Measurements from ENCODE around the gene MAP2K2. TPM values are rescaled to one million over a fixed set of nuclear protein-coding genes. Genes with fewer than 3 reads are reported as not detected.

MAP2K2 gene
- polyA plus RNA-seq, 3 donors from 2014 or later = 75.5 to 96.0 (median 86.6) TPM

- peak overlapping the region; percentile 92 to 98 (median 97) for H3K27ac Mint-ChIP-seq
- no peaks in the 10 kb centered on the region for H3K9me3 Mint-ChIP-seq
- DNase-seq = peak; percentile 82 to 87 (median 86)
- peaks cover 0 to 4% (median 4%) of the 10 kb centered on the region in 3 donors for H3K36me3 Mint-ChIP-seq
- peaks cover 51 to 57% of the 10 kb centered on the region in 2 donors for H3K4me1 Mint-ChIP-seq
- H3K4me3 Mint-ChIP-seq = peak overlapping the region; percentile 77 to 85 (median 79)
- peaks cover 19 to 24% (median 22%) of the 10 kb centered on the region in 3 donors for H3K27me3 Mint-ChIP-seq (ENCODE audit: low read depth in 3 of 3)
These were observed 34.5 kb downstream of the MAP2K2 start for GRCh38 chr19:4089400-4089908.

DNA sequence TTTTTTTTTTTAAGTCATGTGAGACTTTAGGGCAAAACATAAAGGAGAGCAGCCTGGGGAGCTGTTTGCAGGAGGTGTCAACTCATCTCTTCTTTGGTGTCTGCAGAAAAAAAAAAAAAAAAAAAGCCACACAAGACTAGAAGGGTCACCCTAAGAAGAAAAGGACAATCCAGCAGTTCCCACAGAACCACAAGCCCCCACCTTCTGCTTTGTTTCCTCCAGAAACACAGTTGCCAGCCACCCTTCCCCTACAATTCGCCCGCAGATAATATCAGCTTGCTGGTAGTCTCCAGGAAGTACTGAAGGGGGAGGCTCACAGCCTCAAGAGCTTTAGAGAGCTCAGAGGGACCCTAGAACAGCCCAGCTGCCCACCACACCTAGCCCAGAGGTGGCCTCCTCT lies 34.9 kb downstream of the MAP2K2 start:
- Mint-ChIP-seq H3K36me3 (peaks cover 0 to 4% (median 4%) of the 10 kb centered on the region in 3 donors), H3K27me3 (ENCODE audit: low read depth in 3 of 3) (peaks cover 21 to 24% (median 24%) of the 10 kb centered on the region in 3 donors), H3K4me1 (peaks cover 55 to 60% of the 10 kb centered on the region in 2 donors), H3K9me3 (no peaks in the 10 kb centered on the region), H3K27ac (peak overlapping the region; percentile 92 to 98 (median 97)), H3K4me3 (peak overlapping the region; percentile 77 to 85 (median 79))
- DNase-seq = peak; percentile 87 to 90 (median 88)

GRCh38 chr19:4087787-4088679 lies 35.9 kb downstream of the MAP2K2 start:
- peaks cover 61 to 63% of the 10 kb centered on the region in 2 donors for H3K4me1 Mint-ChIP-seq
- no peaks in the 10 kb centered on the region for H3K9me3 Mint-ChIP-seq
- peaks cover 21 to 24% (median 21%) of the 10 kb centered on the region in 3 donors for H3K27me3 Mint-ChIP-seq (ENCODE audit: low read depth in 3 of 3)
- DNase-seq = no peak
- H3K27ac Mint-ChIP-seq = peak overlapping the region; percentile 92 to 98 (median 97)
- peak overlapping the region; percentile 77 to 85 (median 79) for H3K4me3 Mint-ChIP-seq
- no peaks in the 10 kb centered on the region for H3K36me3 Mint-ChIP-seq

DNA sequence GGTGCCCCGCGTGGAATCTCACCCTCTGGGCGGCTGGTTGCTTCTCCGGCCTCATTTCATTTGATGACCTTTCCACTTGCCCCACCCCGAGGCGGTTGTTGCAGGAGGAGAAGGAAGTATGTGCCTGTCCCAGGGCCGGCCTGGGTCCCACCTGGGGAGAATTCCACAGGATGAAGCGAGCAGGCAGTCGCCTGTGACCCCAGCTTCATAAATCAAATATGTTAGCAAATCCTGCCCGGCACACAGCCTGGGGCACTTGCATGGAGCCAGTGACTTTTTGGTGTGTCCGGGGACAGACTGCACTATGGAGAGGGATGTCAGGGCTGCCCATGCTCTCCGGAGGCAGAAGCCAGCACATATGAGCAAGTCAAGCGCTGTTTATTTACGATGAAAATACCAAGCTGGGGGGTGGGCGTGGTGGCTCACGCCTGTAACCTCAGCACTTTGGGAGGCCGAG lies 37.5 kb downstream of the MAP2K2 start:
- DNase-seq = no peak
- Mint-ChIP-seq H3K4me3 (peak overlapping the region; percentile 55 to 82 (median 75)), H3K4me1 (peaks cover 61 to 66% of the 10 kb centered on the region in 2 donors), H3K27ac (peak overlapping the region; percentile 79 to 95 (median 88)), H3K9me3 (no peaks in the 10 kb centered on the region), H3K27me3 (ENCODE audit: low read depth in 3 of 3) (peaks cover 19 to 24% (median 19%) of the 10 kb centered on the region in 3 donors), H3K36me3 (no peaks in the 10 kb centered on the region)

DNA sequence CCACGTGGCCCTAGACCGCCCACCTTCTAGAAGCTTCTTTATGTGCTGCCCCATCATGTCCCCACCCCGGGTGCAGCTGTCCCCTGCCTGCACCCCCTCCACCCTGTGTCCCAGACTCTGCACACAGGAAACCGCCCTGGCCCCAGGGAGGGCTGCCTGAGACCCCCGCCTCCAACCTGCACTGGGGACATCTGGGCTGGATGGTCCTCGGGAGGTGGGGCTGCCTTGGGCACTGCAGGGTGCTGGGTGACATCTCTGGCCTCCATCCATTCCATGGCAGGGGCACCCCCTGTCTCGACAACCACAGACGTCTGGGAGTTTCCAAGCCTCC lies 39.4 kb downstream of the MAP2K2 start:
- H3K27me3 Mint-ChIP-seq (ENCODE audit: low read depth in 3 of 3) = peaks cover 17 to 21% (median 18%) of the 10 kb centered on the region in 3 donors
- H3K9me3 Mint-ChIP-seq = no peaks in the 10 kb centered on the region
- H3K27ac Mint-ChIP-seq = peak overlapping the region; percentile 75 to 96 (median 90)
- DNase-seq = no peak
- peaks cover 55 to 61% of the 10 kb centered on the region in 2 donors for H3K4me1 Mint-ChIP-seq
- no peaks in the 10 kb centered on the region for H3K36me3 Mint-ChIP-seq
- peak overlapping the region; percentile 73 to 87 (median 79) for H3K4me3 Mint-ChIP-seq

- peak overlapping the region; percentile 75 to 96 (median 90) for H3K27ac Mint-ChIP-seq
- peaks cover 51 to 59% of the 10 kb centered on the region in 2 donors for H3K4me1 Mint-ChIP-seq
- no peaks in the 10 kb centered on the region for H3K36me3 Mint-ChIP-seq
- H3K9me3 Mint-ChIP-seq = no peaks in the 10 kb centered on the region
- peaks cover 11 to 15% (median 12%) of the 10 kb centered on the region in 3 donors for H3K27me3 Mint-ChIP-seq (ENCODE audit: low read depth in 3 of 3)
- H3K4me3 Mint-ChIP-seq = peak overlapping the region; percentile 73 to 87 (median 79)
- DNase-seq = peak; percentile 61 to 70 (median 66)
These were observed 40.0 kb downstream of the MAP2K2 start for GRCh38 chr19:4083677-4084546.

DNA sequence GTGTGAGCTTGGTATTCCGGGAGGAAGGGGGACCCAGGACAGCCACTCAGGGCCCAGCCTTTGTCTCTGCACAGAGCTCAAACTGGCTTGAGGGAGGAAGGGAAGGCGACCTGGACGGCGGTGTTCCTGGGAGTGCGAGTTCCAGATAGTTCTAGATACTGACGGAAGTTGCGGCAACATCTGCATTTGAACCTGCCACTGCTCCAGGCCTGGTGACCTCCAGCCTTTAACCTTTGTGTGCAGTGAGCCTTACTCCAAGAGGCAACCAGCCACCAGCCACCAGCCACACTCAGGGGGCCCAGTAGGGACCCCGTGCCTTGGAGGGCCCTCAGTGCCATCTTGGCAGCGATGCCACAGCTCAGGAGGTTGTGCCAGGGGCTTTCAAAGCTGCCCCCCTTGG lies 41.8 kb downstream of the MAP2K2 start:
- no peaks in the 10 kb centered on the region for H3K9me3 Mint-ChIP-seq
- peaks cover 4 to 7% (median 6%) of the 10 kb centered on the region in 3 donors for H3K27me3 Mint-ChIP-seq (ENCODE audit: low read depth in 3 of 3)

GRCh38 chr19:4081441-4082129 lies 42.3 kb downstream of the MAP2K2 start:
- DNase-seq = no peak
- no peak overlapping the region for H3K27ac Mint-ChIP-seq
- no peaks in the 10 kb centered on the region for H3K36me3 Mint-ChIP-seq
- no peak overlapping the region for H3K4me3 Mint-ChIP-seq
- peaks cover 4 to 7% (median 4%) of the 10 kb centered on the region in 3 donors for H3K27me3 Mint-ChIP-seq (ENCODE audit: low read depth in 3 of 3)
- H3K9me3 Mint-ChIP-seq = no peaks in the 10 kb centered on the region
- H3K4me1 Mint-ChIP-seq = peaks cover 42 to 51% of the 10 kb centered on the region in 2 donors

More for the DNA sequence above, 41.8 kb downstream of the MAP2K2 start:
- DNase-seq = no peak
- peak overlapping the region in 1 of 5 donors; percentile 18 for H3K4me3 Mint-ChIP-seq
- no peaks in the 10 kb centered on the region for H3K36me3 Mint-ChIP-seq
- H3K27ac Mint-ChIP-seq = no peak overlapping the region
- H3K4me1 Mint-ChIP-seq = peaks cover 47 to 54% of the 10 kb centered on the region in 2 donors

GRCh38 chr19:4080473-4080872 lies 43.4 kb downstream of the MAP2K2 start:
- no peak overlapping the region for H3K4me3 Mint-ChIP-seq
- no peaks in the 10 kb centered on the region for H3K9me3 Mint-ChIP-seq
- peak overlapping the region in 2 of 6 donors; percentile 39 to 46 for H3K27ac Mint-ChIP-seq
- H3K4me1 Mint-ChIP-seq = peaks cover 35 to 44% of the 10 kb centered on the region in 2 donors
- DNase-seq = no peak
- no peaks in the 10 kb centered on the region for H3K36me3 Mint-ChIP-seq
- H3K27me3 Mint-ChIP-seq (ENCODE audit: low read depth in 3 of 3) = peaks cover 4 to 7% (median 4%) of the 10 kb centered on the region in 3 donors

DNA sequence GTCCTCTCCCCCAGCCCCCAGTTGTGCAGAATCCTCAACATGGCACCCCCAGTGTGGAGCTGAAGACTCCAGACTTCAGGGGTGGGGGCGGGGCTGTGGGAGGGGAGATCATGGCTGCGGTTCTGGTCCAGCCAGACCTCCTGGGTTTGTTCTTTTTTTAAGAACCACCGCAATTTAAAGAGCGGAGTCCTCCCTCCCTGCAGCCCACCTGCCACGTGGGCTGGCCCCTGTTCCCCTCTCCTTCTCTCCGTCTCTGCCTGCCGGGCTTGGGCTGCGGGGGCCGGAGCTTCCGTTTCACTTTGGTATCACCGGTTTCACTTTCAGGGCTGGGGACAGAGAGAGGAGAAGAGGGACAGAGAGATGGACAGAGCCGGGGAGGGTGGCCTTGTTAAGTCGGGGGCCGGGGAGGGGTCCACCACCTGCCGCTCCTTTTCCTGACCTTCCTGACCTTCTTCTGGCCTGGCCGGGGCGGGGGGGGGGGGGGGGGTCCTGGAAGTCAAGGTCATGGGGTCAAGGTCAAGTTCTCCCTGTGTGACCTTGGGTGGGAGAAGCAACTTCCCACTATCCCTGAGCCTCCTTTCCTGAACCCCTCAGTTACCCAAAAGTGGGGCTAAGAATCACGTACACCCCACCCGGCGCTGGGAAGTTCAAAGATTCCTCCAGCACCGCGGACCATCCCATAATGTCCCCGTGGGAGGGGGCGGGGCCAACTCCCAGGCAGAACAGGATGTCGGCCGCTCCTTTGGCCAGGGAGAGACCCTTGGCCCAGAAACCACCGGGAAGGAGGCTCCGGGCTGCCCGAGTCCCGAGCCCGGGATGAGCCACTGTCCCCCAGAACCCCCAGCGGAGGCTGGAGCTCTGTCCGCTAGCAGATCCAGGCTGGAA lies 45.9 kb downstream of the MAP2K2 start:
- Mint-ChIP-seq H3K27me3 (ENCODE audit: low read depth in 3 of 3) (peaks cover 2 to 7% (median 4%) of the 10 kb centered on the region in 3 donors), H3K27ac (peak overlapping the region; percentile 80 to 94 (median 93)), H3K9me3 (no peaks in the 10 kb centered on the region), H3K4me3 (peak overlapping the region; percentile 85 to 94 (median 91)), H3K4me1 (peaks cover 23 to 34% of the 10 kb centered on the region in 2 donors), H3K36me3 (no peaks in the 10 kb centered on the region)
- peak; percentile 59 to 61 (median 61) for DNase-seq

DNA sequence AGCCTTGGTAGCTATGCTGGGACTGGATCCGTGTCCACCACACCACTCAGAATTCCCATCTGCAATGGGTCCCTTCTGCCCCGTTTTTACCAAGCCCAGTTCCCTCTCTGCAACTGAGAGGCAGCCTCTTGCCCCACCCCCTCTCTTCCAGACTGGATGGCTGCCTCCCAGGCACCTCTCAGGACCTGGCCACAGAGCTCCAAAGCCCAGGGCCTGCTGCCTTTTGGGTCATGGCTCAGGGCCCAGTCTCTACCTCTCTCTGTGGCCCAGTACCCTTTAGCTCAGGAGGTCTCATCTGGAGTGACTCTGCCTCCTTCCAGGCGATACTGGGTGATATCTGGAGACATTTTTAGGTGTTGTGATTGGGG lies 46.9 kb downstream of the MAP2K2 start:
- H3K4me1 Mint-ChIP-seq = peaks cover 23 to 33% of the 10 kb centered on the region in 2 donors
- H3K4me3 Mint-ChIP-seq = peak overlapping the region in 4 of 5 donors; percentile 17 to 91 (median 42)
- peak overlapping the region in 4 of 6 donors; percentile 45 to 93 (median 54) for H3K27ac Mint-ChIP-seq
- H3K36me3 Mint-ChIP-seq = no peaks in the 10 kb centered on the region
- no peak for DNase-seq
- H3K27me3 Mint-ChIP-seq (ENCODE audit: low read depth in 3 of 3) = peaks cover 2 to 7% (median 4%) of the 10 kb centered on the region in 3 donors
- H3K9me3 Mint-ChIP-seq = no peaks in the 10 kb centered on the region

GRCh38 chr19:4075373-4075772 lies 48.5 kb downstream of the MAP2K2 start:
- H3K36me3 Mint-ChIP-seq = no peaks in the 10 kb centered on the region
- H3K4me1 Mint-ChIP-seq = peaks cover 23 to 29% of the 10 kb centered on the region in 2 donors
- no peak for DNase-seq
- H3K4me3 Mint-ChIP-seq = peak overlapping the region; percentile 21 to 77 (median 45)
- peaks cover 4 to 7% (median 5%) of the 10 kb centered on the region in 3 donors for H3K27me3 Mint-ChIP-seq (ENCODE audit: low read depth in 3 of 3)
- H3K27ac Mint-ChIP-seq = peak overlapping the region; percentile 59 to 88 (median 80)
- no peaks in the 10 kb centered on the region for H3K9me3 Mint-ChIP-seq
